ENCODE data around the gene RIIAD1.

GRCh38 chr1:151741516-151741915 is 20.2 kb downstream of the RIIAD1 start:
- TF ChIP-seq CTCF (IDR thresholded peaks at IDR 0.05; ENCODE audit: insufficient read depth, low read length) (no peak), REST (IDR thresholded peaks at IDR 0.05; ENCODE audit: insufficient replicate concordance, low read depth) (no peak), POLR2AphosphoS5 (IDR thresholded peaks at IDR 0.05; ENCODE audit: low read depth) (no peak)

All from HL-60 (cell line).